NCI-H2196 (cell line): ENCODE measurements around the gene DBNL.
"Not testable (repeated sequence)": the region's sequence is repeated elsewhere in the genome, so short reads cannot be mapped to it uniquely, and the experiment has no call there.

Experiments used
- DNase-seq: peaks from one replicate; lab custom pipeline; 2025; ENCODE audit not compliant: unreplicated experiment; lab: John Stamatoyannopoulos, UW

DBNL gene

GRCh38 chr7:44044315-44045225, at the start of gene DBNL:
Gene DBNL (plus strand): TSS chr7:44044702. CDS start chr7:44044738, 36 bp downstream.
- peak; percentile 93 for DNase-seq

- DNase-seq: not testable (repeated sequence)
These were observed 47.0 kb upstream of the DBNL start, which contains the start of gene SPDYE1 for GRCh38 chr7:43997532-43997931. Gene SPDYE1 (plus strand): TSS chr7:43997897. CDS start chr7:43999950, 2,053 bp downstream.

- DNase-seq: not testable (repeated sequence)
These were observed 32.4 kb upstream of the DBNL start for GRCh38 chr7:44012081-44012480.

DNA sequence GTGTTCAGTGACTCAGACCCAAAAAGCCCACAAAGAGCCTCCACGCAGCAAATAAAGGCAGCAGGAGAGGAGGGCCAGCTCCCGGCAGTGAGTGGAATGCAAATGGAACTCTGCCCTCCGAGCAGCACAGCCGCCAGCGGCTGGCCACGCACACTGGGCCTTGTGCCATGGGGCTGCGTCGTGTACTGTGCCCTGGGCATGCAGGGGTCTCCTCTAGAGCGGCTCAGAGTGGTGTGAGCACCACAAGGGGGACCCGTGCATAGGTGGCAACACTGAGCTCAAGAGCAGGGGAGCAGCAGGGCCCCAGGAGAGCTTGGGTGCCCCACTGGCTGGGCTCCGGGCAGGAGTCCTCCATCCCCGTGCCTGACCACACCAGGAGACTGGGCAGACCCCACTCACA, 29.4 kb upstream of the DBNL start:
- not testable (repeated sequence) for DNase-seq

GRCh38 chr7:44018857-44019807, 25.4 kb upstream of the DBNL start:
- DNase-seq: peak; percentile 97

- DNase-seq: not testable (repeated sequence)
These were observed 24.7 kb upstream of the DBNL start for GRCh38 chr7:44019825-44020224.

DNA sequence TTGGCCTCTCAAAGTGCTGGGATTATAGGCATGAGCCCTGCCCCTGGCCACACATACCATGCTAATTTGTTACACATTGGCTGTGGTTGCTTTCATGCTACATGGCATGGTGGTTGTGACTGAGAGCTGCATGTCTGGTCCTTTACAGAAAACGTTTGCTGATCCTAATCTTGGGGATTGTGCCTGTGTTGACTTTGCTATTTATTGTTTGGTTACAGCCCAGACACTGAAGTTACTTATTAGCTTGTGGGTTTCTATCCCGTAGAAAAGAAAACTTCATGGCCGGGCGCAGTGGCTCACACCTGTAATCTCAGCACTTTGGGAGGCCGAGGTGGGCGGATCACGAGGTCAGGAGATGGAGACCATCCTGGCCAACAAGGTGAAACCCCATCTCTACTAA, 22.4 kb upstream of the DBNL start:
- DNase-seq: not testable (repeated sequence)

DNA sequence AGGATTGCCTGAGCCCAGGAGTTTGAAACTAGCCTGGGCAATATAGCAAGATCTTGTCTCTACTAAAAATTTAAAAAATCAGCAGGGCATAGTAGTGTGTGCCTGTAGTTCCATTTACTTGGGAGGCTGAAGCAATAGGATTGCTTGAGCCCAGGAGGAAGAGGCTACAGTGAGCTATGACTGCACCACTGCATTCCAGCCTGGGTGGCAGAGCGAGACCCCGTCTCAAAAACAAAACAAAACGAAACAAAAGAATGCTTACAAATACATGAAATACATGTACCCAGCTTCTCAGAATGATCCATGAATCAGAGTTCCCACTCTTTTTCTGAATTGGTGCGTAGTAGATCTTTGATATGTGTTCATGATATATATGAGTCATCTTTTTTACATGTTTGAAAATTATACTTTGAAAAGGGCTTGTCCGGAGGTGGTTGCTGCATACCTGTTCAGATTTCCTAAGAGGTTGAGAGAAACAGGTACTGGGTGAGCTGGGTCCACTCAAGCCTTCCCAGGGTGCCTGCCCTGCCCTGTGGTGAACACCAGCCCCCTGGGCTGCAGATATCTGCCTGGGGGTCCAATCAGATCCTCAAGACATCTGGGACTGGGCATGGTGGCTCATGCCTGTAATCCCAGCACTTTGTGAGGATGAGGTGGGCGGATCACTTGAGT, 21.6 kb upstream of the DBNL start:
- not testable (repeated sequence) for DNase-seq

DNA sequence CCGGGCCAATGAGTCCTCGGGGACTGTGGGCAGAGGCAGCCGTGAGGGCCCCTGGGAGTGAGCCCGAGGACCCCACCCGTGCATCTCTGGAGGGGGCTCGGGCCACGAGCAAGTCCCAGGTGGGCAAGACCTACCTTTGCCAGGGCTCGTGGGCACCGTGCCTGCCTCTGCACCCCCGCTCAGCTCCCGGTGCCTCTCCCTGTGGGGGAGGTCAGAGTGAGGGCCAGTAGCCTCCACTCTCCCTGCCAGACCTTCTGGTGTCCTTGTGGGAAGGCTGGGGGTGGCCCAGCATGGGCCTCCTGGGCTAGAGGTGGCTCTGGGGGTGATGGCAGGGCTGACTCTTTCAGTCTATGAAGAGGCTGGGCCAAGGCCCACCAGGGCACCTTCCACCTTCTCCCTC, 15.1 kb upstream of the DBNL start:
- not testable (repeated sequence) for DNase-seq

DNA sequence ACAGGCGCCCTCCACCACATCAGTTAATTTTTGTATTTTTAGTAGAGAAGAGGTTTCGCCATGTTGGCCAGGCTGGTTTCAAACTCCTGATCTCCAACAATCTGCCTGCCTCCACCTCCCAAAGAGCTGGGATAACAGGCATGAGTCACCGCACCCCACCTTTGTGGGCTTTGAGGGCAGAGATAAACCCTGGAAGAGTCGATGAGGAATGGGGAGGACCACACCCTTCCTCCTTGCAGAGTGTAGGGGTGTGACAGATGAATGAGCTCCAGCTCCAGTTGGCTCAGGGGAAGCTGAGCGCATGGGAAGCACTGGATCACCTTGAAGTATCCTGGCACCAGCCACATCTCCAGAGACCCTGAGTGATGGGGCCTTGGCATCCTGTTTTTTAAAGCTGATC, 14.5 kb upstream of the DBNL start:
- DNase-seq: not testable (repeated sequence)

DNA sequence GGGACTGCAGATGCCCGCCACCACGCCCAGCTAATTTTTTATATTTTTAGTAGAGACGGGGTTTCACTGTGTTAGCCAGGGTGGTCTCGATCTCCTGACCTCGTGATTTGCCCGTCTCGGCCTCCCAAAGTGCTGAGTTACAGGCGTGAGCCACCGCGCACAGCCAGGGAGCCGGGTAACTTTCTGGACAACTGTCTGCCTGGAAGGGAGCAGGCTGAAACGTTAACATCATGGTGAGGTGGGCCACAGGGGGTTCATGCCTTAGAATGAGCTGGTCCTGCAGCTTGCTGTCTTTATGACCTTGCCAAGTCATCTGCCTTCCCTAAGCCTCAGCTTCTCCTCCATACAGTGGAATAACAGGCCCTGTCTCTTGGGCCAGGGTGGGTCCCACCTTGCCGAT, 13.2 kb upstream of the DBNL start:
- not testable (repeated sequence) for DNase-seq

- not testable (repeated sequence) for DNase-seq
These were observed 12.5 kb upstream of the DBNL start for GRCh38 chr7:44032031-44032430.

DNA sequence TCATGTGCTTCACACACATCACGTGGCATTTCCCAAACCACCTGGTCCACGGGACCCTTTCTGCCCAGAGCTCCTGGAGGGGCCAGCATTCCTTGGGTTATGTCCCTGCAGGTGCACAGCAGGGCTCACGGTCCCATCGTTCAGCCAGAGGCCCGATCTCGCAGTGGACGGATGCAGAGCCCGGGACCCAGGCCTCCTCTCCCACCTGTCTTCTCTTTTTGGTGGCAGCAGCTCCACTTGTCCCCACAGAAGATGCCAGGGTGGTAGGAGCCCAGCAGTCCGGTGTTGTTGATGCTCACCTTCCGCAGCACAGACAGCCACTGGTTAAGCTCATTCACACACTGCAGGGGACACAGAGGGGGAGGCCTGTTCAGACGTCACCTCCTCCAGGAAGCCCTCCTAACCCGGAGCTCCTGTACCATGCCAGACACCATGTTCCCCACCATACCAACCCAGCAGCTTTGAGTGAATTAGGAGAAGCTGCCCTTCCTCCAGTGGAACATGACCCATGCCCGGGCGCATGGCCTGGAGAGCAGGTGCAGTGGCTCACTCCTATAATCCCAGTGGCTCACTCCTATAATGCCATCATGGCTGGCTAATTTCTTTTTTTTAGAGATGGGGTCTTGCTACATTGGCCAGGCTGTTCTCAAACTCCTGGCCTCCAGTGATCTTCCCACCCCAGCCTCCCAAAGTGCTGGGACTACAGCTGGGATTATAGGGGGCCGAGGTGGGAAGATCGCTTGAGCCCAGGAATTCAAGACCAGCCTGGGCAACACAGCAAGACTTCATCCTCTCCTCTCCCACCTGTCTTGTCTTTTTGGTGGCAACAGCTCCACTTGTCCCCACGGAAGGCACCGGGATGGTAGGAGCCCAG, 10.3 kb upstream of the DBNL start:
- DNase-seq: not testable (repeated sequence)

- not testable (repeated sequence) for DNase-seq
These were observed 8.1 kb upstream of the DBNL start for GRCh38 chr7:44036364-44036763.

DNA sequence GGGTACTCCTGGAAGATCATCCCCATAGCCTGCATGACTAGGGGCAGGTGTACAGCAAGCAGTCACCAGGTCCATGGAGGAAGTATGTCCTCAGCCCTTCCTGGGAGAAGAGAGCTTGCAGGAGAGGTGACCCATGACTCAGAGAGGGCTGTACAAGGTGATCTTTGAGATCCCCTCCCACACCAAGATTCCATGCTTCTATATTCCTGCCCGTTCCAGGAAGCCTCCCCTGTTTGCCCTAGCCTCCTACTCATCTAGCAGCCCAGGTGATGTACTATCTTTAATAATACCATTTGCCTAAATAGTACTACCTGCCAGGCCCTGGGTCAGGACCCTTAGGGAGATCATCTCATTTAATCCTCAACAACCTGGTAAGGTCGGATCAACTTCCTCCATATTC, 6.6 kb upstream of the DBNL start:
- DNase-seq: not testable (repeated sequence)

DNA sequence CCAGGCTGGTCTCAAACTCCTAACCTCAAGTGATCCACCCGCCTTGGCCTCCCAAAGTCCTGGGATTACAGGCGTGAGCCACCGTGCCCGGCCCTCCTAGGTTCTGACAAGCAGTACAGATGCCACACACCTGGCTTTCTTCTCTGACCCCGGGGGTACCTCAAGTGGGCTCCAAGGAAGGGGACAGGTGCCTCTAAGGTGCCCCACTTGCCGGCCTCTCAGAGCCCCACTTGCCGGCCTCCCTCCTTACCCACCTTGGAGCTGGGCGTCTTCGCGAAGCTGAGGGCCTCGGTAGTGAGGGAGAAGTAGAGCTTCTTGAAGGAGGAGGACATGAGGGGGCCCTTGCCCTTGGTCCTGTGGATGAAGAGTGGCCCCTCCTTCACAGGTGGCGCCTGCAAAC, 5.9 kb upstream of the DBNL start:
- DNase-seq: not testable (repeated sequence)

DNA sequence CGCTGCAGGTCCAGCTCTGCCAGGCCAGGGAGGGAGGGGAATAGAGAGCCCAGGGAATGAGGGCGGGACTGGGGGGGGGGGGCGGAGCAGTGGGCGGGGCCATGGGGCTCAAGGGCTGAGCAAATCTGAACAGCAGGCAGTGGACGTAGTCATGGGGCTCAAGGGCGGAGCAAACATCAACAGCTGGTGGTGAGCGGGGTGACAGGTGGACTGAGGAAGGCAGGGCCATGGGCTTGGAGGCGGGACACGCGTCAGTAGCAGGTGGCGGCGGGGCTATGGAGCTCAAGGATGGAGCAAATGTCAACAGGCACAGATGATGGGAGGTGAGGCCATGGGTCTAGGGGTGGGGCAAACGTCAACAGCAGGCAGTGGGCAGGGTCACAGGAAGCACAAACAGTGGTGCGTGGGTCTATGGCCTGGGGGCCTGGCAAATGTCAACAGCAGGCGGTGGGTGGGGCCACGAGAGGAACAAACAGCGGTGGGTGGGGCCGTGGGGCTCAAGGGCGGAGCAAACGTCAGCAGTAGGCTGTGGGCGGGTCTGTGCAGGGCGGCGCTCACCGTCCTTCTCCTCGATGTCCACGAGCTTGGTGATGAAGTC, 5.4 kb upstream of the DBNL start:
- peak; percentile 92 for DNase-seq

DNA sequence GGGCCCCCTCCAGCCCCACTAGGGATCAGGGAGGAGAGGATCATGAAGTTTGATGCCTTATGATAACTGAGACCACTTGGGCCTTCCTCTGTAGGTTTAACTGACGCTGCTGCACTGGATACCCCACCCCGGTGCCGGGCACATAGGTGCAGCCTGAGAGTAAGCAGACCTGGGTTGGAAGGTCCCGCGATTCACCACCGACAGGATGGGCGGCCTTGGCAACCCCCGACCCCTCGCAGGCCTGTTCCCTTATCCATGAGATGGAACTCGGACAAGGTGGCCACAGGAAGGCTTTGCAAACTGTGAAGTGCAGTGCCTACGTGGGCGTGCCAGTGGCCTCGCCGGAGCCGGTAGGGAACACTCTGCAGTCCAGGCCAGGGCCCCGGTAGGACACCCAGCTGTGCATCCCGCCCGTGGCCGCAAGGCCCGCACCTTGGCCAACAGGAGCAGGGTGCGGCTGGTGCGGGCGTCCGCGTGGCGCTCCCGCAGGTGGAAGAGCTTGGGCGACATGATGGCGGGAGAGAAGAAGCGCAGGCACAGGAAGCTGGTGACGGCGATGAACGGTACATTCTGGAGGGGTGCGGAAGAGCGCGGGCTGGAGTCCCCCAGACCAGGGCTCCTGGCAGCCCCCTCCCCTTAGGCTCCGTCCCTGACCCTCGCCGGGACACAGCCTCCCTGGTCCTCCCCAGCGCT, 4.6 kb upstream of the DBNL start:
- DNase-seq: not testable (repeated sequence)

GRCh38 chr7:44040493-44040891, 4.0 kb upstream of the DBNL start:
- DNase-seq: peak; percentile 38
